ENCODE results near the gene LRCH1. TPM values are rescaled to one million over a fixed set of nuclear protein-coding genes. Genes with fewer than 3 reads are reported as not detected.

The LRCH1 gene
- total RNA-seq, 1 experiment from 2014 or later, result 10.5 TPM

DNA sequence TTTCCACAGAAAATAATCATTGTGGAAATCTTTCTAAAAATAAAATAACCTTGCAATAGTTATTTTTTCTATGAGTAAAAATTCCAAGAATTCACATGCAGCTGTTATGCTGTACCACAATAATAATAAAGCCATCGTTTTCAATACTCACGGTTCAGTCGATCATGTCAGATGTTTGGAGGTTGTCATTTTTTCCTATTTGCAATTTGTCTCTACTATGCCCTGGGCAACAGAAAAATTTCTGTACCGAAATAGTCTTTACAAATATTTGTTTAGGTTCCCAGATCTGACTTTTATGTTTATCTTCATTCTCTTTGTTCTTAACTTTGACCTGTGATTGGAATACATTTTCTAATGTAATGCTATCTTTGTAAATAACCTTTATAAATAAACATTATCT lies 164.3 kb downstream of the LRCH1 start:
- H3K9me2 ChIP-seq (ENCODE audit: insufficient read depth), result no peaks in the 10 kb centered on the region
- no peaks in the 10 kb centered on the region; the same call in 1 of the 2 replicates for H4K20me1 ChIP-seq (ENCODE audit: insufficient read depth)
- no peaks in the 10 kb centered on the region for H3K4me1 ChIP-seq (replicated peaks; ENCODE audit: insufficient read depth)
- no peak for DNase-seq
- no peaks in the 10 kb centered on the region for H3F3A ChIP-seq (ENCODE audit: insufficient read depth, low read depth)
- BruUV-seq (replicated peaks), result no TSS peak
- H3K27ac ChIP-seq, result no peak overlapping the region
- CTCF ChIA-PET, result no interaction called here
- H2AFZ ChIP-seq, result no peak overlapping the region
- no peaks in the 10 kb centered on the region for H3K9me3 ChIP-seq (ENCODE audit: insufficient read depth, low read depth)
- TF ChIP-seq EZH2 (IDR thresholded peaks at IDR 0.05; ENCODE audit: low read depth), result no peak
- TF ChIP-seq CTCF (conservative IDR thresholded peaks at IDR 0.05), result no peak
- no peaks in the 10 kb centered on the region for H3K36me3 ChIP-seq (ENCODE audit: low read depth)
- no peak overlapping the region for H3K4me2 ChIP-seq
- H3K4me3 ChIP-seq, result no peak overlapping the region
- H3K27me3 ChIP-seq (ENCODE audit: insufficient read depth, low read depth), result no peaks in the 10 kb centered on the region
- intact Hi-C loops (cut with micrococcal nuclease; ENCODE audit: unreplicated experiment), result no loop called here
- POLR2A ChIA-PET (ENCODE audit: unreplicated experiment), result no interaction called here
- no peaks in the 10 kb centered on the region for H3K79me2 ChIP-seq (ENCODE audit: low read depth)

DNA sequence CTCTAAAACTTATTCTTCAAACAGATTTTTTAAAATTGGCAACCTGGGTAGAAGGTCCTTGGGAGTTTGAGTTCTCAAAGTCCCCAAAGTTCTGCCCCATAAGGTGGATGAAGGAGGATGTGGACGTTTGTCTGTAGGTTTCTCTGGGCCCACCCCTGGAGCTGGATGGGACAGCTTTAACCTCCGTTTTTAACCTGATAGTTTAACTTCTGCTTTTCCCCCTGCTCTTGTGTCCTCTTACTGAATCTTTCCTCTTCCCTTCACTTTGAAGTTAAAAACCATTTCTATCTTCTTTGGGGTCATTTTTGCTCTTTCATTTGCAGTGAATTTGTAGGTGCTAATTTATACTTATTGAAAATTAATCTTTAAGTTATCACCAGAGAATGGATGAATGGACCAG lies 164.9 kb downstream of the LRCH1 start:
- H3K36me3 ChIP-seq (ENCODE audit: low read depth), result no peaks in the 10 kb centered on the region
- no peaks in the 10 kb centered on the region for H3K79me2 ChIP-seq (ENCODE audit: low read depth)
- no peaks in the 10 kb centered on the region for H3K27me3 ChIP-seq (ENCODE audit: insufficient read depth, low read depth)
- no peak overlapping the region for H2AFZ ChIP-seq
- H3K4me2 ChIP-seq, result no peak overlapping the region
- H3K4me3 ChIP-seq, result no peak overlapping the region
- ChIA-PET POLR2A (ENCODE audit: unreplicated experiment) (no interaction called here), CTCF (no interaction called here)
- no peaks in the 10 kb centered on the region for H3K4me1 ChIP-seq (replicated peaks; ENCODE audit: insufficient read depth)
- no peaks in the 10 kb centered on the region; the same call in 1 of the 2 replicates for H4K20me1 ChIP-seq (ENCODE audit: insufficient read depth)
- no peaks in the 10 kb centered on the region for H3K9me2 ChIP-seq (ENCODE audit: insufficient read depth)
- H3F3A ChIP-seq (ENCODE audit: insufficient read depth, low read depth), result no peaks in the 10 kb centered on the region
- H3K27ac ChIP-seq, result no peak overlapping the region
- no TSS peak for BruUV-seq (replicated peaks)
- DNase-seq, result no peak
- intact Hi-C loops (cut with micrococcal nuclease; ENCODE audit: unreplicated experiment), result no loop called here
- no peaks in the 10 kb centered on the region for H3K9me3 ChIP-seq (ENCODE audit: insufficient read depth, low read depth)
- TF ChIP-seq CTCF (conservative IDR thresholded peaks at IDR 0.05) (no peak), EZH2 (IDR thresholded peaks at IDR 0.05; ENCODE audit: low read depth) (no peak)

GRCh38 chr13:46720189-46720588 lies 167.2 kb downstream of the LRCH1 start:
- Histone ChIP-seq H4K20me1 (ENCODE audit: insufficient read depth) (no peaks in the 10 kb centered on the region; the same call in 1 of the 2 replicates), H3F3A (ENCODE audit: insufficient read depth, low read depth) (no peaks in the 10 kb centered on the region), H3K4me1 (replicated peaks; ENCODE audit: insufficient read depth) (no peaks in the 10 kb centered on the region), H3K27ac (no peak overlapping the region), H3K9me2 (ENCODE audit: insufficient read depth) (no peaks in the 10 kb centered on the region), H3K9me3 (ENCODE audit: insufficient read depth, low read depth) (no peaks in the 10 kb centered on the region), H3K79me2 (ENCODE audit: low read depth) (no peaks in the 10 kb centered on the region), H3K4me3 (no peak overlapping the region), H3K4me2 (no peak overlapping the region), H3K27me3 (ENCODE audit: insufficient read depth, low read depth) (no peaks in the 10 kb centered on the region), H3K36me3 (ENCODE audit: low read depth) (peaks cover 4% of the 10 kb centered on the region; the same call in 1 of the 2 replicates), H2AFZ (no peak overlapping the region)
- ChIA-PET CTCF (interaction anchor here (1.2 kb wide), 1 partner anchor 168 kb away, joined by 9 read pairs; the partner anchor contains the start of gene LRCH1), POLR2A (ENCODE audit: unreplicated experiment) (no interaction called here)
- TF ChIP-seq CTCF (conservative IDR thresholded peaks at IDR 0.05) (no peak), EZH2 (IDR thresholded peaks at IDR 0.05; ENCODE audit: low read depth) (no peak)
- no peak for DNase-seq
- BruUV-seq (replicated peaks), result no TSS peak
- intact Hi-C loops (cut with micrococcal nuclease; ENCODE audit: unreplicated experiment), result no loop called here

Data from PC-9 (cell line).